IPS DF 4.7 (cell line): Measurements from ENCODE around the gene RNF166.

Experiments used
- DNase-seq: peaks from one replicate; pipeline ENCODE4 v3.0.0-alpha.2; 2013; ENCODE audit warnings: low spot score; ENCODE audit errors: extremely low read depth

RNF166 gene

DNA sequence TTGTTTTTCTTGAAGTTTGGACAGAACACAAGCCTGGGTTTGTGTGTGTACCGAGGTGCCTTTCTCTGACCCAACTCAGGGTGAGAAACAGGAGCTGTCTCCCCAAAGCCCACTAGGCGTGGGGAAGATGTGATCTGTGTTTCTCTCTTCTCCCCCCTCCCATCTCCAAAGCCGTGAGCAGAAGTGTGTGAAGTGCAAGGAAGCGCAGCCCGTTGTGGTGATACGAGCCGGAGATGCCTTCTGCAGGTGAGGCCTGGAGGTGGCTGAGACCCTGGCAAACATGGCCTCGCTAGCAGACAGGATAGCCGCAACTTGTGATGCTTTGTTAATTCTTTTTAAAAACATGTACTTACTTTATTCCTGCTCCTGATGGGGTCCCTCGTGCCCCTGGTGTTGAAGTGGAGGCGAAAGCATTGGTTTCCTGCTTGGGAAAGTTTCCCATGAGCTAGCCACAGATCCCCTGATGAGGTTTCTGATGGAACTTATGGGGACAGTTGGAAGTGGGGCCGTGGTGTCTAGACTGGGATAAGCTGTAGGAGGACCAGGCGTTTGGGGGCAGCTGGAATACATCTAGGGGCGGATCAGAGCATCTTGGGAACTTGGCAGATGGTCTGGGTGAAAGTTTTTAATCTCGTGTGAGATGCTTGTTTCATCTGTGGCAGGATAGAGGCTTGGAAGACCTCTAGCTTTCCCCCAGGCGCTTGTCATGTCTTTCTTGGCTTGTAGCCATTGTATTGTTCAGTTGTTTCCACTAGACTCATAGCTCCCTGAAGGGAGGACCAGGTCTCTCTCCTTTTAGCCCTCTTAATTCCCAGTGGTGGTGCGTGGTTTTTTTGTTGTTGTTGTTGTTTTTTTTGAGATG is 988 bp upstream of the RNF166 start:
- no peak for DNase-seq

DNA sequence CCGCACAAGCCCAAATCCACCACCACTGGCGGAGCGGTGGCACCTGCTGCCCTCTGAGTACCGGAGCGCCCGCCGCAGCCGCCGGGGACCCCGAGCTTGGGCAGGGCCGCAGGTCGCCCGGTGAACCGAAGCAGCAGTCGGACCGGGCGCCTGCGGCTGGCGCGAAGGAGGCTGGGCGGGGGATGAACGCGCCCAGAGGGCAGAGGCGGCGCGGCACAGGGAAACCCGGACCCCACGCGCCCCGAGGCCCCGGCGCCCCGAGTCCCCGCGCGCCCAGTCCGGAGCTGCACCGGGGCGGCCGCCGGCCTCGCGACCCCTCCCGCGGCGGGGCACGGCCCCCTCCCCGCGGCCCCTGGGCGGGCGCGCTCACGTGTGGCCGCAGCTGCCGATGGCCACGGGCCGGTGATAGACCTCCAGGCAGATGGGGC is 393 bp downstream of the RNF166 start:
- DNase-seq, result no peak

DNA sequence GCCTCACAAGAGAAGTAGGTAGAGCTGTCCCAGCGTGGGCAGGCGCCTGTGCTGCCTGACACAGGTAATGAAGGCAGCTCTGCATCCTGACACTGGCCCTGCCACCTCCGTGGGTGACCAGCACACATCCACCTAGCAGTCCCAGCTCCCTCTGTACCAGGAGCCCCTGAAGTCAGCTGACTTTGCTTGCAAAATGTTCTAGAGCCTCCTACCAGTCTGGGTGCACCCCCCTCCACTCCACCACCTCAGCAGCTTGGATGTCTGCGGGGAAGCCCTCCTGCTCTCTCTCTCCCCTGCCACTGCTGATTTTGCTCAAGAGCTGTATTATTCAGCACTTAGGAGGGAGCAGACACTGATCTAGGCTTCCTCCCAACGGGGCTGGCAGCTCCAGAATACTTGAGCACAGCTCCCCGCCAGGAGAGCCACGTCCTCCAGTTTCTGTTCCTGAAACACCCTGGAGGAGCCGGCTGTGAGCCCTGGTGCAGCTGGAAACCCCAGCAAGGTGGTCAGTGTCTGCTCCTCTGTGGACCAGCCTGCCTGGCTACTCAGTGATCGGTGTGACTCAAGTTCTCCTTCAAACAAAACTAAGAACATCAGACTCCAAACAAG is 1.0 kb downstream of the RNF166 start:
- DNase-seq, result no peak

DNA sequence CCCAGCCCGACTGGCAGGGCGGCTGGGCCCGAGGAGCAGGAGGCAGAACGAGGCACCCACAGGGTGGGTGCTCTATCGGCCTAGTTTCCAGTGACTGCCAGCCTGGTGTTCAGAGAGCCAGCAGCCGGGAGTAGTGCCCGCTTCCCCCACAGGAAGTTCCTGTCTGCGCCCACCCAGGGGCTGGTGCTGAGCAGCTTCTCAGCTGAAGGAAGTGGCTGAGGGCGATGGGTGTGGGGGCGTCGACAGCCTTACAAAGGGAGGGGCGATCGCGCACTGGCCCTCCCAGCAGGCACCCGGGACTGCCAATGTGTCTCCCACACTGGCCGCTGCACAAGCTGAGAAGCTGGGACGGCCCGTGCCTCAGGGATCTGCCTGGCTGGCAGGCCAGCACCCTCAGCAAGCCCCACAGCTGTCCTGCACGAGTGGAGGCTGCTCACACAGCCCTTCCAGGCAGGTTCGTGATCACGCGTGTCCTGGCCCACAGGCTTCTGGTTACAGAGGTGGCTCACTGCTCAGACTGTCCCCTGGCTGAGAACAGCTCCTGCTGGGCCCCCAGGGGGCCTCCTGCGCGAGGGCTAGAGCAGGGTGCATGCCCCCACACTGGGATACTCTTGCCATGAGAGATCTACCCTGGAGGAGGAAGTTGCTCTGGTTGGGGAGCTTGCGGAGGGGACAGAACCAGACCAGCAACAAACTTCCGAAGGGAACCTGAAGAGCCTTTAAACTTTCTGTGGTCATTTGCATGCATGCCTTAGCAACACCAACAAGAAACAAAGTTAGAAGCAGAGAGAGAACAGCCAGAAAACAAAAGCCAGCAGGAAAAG is 2.5 kb downstream of the RNF166 start:
- DNase-seq, result no peak

DNA sequence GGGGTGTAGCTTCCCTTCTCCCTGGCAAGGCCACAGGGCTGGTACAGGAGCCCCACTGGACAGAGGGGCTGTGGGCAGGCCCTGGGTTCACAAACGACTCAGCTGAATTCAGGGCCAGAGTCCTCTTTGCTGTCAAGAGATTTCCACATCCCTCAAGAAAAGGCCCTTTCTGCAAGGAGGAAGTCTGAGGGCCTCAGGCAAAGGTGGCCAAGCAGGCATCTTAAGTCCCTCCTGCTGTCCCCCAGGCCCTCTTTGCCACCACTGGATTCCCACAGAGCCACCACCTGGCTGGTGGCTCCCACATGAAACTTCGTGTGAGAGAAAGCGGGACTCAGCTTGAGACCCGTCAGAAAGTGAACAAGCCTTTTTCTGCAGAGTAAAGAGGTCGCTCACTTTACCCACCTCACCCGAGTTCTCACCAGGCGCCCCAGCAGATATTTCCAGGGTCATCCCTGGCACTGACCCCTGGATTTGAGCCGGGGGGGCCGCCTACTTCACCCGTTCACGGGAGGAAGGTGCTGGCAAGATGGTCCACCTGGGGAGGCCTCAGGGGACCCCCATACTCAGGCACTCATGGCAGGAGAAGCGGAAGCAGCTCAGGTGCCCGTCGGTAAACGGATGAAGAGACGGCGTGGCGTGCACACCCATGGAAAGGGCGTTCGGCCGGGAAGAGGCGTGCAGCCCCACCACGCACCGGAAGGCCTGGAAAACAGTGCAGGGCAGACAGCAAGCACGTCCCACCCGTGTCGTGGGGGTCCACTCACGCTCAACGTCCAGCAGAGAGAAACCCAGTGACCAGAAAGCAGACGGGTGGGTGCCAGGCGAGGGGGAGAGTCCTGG is 3.6 kb downstream of the RNF166 start:
- DNase-seq, result no peak

DNA sequence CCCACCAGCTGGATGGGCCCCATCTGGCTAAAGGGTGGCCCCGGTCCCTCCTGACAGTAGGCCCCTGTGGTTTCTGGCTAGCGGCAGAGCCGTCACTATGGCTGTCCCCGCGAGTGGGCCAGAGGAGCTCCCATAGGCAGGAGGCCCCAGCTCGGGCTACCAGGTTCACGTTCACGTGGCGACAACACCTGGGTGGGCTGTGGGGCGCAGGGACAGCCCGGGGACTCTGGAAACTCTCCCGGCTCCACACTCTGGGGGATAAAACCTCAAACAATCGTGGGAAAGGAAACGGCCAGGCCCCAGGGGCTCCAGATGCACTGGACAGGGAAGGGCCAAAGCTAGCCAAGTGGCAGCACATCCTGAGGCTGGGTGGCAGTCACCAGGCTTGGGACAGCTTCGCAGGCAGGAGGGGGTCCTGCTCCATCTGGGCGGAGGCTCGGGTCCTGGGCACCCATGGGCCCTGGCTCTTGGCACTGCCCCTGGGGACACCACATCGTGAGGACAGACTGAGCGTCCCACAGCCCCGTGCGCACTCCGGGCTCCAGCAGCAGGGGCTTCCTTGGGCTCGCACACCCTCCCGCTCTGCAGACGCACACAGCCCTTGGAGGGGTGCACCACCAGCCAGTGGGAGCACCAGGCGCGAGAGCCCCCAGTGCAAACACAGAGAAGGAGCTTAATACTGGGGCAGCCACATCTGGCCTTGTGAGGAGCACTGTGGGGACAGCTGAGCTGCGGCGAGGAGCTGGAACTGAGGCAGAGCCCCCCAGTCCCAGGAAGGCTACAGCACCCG is 4.4 kb downstream of the RNF166 start:
- DNase-seq, result no peak

DNA sequence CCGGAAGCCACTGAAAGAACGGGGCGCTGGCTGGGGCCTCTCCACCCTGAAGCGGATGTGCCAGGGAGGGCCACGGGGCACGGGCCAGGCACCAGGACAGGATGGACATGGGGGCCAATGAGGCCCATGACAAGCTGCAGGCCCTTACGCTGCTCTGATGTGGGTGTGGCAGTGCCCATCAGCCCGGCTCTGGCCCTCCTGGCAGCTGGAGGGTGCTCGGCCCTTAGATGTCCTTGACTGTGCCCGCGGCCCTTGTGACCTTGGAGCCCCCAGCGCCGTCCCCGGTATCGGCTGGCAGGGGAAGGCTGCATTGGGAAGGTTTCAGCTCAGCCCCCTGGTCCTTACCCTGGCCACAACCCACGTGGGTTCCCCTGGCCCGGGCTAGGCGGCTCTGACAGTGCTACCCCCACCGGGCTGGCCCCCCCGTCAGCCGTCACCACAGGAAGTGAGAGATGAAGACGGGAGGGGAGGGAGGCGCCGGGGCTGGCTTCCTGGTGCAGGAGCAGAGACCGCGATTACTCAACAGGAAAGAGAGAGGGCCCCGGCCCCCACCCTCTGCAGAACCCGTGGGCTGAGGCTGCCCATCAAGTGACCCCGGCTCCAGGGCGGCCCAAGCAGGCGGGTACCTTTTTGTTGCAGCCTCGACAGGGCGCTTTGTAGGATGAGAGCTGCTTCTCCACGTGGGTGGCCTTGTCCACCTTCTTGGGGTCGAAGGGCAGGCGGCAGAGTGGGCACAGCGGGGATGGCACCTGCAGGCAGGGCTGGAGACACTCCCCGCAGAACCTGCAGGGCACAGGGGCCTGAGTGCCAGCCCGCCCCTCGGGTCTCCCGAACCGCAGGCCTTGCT is 5.3 kb downstream of the RNF166 start:
- DNase-seq, result no peak

DNA sequence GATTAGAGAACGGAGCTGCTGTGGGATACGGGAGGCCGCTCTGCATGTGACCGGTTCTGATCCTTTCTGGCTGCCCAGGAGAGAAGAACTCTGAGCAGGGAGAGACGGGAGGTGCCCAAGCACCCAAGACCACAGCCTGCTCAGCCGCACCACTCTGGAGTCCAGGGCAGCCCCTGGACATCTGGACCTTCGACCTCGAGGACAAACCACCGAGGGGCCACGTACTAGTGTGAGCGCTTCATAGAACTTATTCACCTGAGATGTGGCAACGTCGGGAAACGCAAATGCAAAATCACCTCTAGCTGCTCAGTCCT is 5.9 kb downstream of the RNF166 start:
- DNase-seq, result no peak

DNA sequence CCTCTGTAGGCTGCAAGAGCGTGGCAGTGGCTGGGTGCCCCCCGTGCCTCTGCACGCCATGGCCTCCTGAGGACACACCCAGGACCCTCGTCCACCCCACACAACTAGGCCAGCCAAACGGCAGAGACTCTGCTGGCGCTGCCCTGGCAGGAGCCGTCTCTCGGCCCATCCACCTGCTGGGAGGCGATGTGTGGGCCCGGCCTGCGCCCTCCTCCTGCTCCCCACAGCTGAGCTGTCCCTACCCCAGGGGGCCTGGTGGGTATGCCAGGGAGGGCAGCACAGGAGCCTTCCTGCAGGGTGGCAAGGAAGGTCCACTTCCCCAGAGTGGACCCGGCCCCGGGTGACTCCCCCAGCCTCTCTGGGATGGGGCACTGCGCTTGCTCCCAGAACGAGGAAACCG is 7.0 kb downstream of the RNF166 start:
- no peak for DNase-seq

DNA sequence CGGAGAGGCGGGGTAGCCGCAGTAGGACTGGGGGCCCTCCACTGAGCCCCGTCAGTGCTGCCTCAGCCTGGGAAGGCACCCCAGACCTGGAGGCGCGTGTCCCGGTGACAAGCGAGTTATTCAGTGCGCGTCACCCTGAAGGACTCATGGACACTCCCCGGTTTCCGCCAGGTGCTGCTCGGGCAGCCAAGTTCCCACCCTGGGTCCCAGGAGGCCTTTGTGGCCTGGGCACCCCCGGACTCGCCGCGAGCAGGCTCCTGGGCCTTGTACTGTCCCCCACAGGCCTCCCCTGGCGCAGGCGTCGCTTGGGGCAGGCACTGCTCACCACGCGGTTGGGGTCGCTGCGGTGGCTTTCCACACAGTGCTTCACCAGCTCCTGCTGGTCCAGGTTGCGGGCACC is 7.6 kb downstream of the RNF166 start:
- DNase-seq, result no peak

DNA sequence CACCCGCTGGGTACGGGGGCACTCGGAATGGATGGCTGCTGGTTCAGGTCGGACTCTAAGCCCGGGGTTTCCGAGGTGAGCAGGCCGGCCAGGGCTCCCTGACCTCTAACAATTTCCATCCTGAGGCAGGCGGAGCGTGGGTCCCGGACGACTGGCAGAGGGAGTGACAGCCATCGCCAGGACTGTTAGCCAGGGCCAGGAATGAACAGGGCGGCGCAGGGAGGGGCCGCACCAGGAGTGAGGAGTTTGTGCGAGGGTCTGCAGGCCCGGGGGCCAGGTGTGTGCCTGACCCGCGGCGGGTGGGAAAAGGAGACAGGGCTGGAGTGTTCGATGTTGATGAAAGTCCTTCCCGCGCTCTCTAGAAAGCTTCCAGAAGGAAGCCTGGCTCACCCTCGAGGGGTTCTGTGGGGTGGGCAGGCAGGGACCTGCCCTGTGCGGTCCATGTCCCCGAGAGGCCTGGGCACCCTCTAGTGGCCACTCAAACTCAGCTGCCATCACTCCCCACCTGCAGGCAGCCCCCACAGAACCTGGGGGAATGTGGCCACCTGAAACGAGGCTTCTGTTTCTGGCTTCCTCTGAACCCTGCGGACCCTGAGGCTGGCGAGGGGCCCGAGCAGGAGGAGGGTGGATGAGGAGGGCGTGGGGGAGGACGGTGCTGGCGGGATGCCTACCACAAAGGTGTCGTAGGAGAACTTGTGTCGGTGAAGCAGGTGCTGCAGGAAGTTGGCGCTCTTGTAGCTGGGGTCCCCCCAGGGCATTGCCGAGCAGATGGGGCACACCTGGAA is 8.2 kb downstream of the RNF166 start:
- DNase-seq, result no peak

DNA sequence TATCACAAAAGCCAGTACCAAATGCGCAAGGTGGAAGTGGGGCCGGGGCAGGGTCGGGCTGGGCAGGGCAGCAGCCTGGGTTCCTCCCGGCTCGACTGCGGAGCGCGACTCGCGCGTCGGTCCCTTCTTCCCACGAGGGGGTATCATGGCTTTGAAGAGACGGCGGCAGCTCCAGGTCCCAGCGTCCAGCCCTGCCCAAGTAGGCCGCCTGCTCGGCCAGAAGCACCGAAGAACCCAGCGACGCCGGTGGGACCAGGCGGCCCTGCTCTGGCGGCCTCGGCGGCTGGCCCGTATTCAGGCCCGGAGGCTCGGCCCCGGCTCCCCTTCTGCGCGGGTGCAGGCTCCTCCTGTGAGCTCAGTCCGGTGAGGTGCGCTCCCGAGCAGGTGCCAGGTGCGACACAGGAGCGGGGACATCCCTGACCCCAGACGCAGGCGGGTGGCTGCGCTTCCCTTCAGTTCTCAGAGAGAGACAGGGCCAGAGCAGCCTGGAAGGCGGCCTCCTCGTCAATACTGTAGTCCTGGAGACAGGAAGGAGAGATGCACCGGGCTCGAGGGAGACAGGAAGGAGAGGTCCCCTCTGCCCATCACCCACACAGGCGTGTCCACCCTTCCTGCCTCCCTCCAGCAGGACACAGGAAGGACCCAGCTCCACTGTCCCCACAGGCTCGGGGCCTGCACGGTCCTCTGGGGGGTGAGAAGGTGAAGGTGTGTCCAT is 8.9 kb downstream of the RNF166 start:
- DNase-seq, result no peak

DNA sequence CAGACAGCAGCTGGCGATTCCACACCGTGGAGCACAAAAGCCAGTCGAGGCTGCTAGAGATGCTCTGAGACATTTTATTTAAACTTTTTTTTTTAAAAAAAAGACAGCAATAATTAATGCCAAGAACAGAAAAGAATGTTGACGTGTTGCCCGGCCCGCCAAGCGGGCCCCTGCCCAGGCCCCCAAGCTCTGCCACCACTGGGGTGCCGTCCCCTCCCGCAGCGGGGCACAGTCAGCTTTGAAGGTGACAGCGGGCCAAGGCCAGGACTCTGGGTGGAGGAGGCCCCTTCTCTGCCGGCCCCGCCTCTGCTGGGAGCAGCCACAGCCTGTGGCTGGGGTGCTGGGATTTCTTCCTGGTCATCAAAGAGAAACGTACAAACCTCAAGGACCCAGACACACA is 9.8 kb downstream of the RNF166 start:
- DNase-seq, result no peak

DNA sequence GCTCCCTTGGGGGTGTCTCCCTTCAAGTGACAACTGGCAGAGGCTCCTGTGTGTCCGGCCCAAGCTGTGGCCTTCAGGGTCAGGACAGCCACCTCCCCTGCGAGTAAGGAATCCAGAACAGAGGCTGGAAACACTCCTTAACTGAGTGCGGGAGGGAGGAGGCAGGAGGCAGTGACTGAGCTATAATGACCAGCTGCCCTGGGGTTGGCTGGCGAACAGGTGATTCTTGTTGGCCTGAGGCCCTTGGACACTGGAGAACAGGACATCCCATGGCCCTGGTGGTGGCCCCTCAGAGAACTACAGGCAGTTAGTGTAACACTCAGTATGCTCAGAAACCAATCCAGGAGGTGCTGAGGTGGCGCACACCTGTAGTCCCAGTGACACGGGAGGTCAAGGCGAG is 10.5 kb downstream of the RNF166 start:
- DNase-seq, result no peak

DNA sequence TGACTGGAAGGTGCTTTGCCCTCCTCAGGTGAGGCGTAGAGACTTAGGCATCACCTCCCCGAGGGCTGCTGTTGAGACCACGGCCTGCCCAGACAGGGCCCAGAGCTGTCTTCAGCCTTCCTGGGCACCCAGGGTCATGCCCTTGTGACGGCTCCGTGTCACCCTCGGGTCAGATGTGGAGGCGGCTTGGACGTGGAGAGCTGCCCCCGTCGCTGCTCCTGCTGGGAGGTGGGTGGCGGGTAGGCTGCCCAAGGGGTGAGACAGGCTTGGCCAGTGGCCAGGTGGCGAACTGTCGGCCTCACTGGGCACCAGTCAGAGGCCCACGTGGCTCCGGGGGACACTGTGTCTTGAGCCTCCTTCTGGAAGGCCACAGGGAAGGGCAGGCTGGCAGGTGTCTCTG is 11.0 kb downstream of the RNF166 start:
- no peak for DNase-seq

DNA sequence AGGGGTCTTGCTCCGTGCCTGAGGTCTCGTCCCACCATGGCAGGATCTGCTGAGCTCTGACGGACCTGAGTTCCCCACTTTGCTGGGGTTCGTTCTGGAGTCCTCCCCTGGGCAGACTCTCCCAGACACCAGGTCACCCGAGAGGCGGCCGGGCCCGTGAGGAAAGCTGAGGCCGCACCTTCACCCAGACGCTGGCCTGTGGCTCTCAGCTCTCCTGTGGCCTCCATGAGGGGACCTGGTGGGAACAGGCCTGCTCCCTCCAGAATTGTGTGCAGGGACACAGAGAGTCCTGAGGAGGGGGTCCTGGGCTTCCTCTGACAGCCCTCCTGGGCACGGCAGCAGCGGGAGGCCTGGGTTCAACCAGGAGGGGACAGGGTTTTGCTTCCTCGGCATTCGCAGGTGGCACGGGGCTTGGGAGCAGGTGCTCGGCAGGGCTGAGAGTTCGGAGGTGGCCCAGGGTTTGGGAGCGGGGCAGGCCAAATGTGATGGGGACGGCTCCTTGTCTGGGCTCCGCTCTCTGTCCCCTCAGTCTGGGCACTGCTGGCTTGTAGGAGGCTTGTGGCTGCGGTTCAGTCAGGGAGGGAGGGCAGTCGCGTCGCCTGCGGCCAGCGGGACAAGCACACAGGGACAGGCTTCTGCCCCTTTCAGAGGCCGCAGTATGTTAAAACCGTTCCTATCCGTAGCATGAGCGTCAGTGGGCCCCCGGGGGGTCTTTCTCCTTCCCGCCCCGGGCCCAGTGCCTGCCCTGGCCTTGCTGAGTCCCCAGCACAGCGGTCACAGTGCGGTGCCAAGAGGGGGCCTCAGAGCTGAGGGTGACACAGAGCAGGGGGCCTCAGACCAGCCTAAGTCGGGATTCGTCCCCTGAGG is 11.8 kb downstream of the RNF166 start:
- DNase-seq, result no peak

DNA sequence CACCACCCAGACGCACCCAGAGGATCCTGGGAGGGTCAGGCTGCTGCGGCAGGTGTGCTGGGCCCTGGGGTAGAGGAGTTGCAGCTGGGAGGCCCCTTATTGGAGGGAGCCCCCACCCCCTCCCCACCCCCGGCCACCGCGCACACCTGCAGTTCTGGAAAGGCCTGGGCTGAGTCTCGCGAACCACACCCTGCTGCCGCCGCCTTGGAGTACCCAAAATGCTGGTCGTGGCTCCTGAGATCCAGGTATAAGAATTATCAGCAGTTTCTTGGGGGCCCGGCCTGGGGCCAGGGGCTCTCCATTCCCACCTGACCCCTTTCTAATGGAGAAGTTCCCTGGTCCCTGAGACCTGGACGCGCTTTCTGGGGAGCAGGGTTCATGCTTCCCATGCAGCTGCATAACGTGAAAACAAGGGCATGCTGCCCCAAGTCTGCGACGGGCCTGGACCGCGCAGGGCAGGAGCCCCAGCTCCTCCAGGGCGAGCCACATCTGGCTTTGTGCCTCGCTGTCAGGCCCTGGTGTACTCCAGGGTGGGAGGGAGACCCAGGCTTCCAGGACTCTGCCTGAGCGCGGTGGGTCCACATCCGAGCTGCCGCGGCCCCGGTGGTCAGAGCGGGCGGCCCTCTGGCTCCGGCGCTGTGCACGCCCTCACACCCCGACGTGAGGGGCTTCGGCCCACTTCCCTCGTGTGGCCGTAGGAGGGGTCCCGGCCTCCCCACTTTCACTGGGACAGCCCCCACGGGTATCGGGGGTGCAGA is 12.6 kb downstream of the RNF166 start:
- no peak for DNase-seq
